Activated naive CD4-positive, alpha-beta T cell treated with anti-CD3 and anti-CD28 coated beads for 36 hours (primary cell): ENCODE data around the gene TEX2. TPM values are rescaled to one million over a fixed set of nuclear protein-coding genes. Genes with fewer than 3 reads are reported as not detected.

Experiments
- CTCF ChIA-PET: fragments of 350-600 bp; sonication (Branson Sonifier 250); formaldehyde crosslinking; loops from one replicate; lab custom pipeline; 2021; ENCODE audit warnings: antibody characterized with exemption; lab: Charles Lee
- DNase-seq: peaks from one replicate; pipeline ENCODE4 v3.0.0-alpha.2; 2020
- H3K27ac Mint-ChIP-seq: one replicate; pipeline ENCODE4 v1.8.0; 2021; ENCODE audit warnings: mild to moderate bottlenecking, mixed read lengths
- H3K27me3 Mint-ChIP-seq: one replicate; pipeline ENCODE4 v1.8.0; 2021; ENCODE audit warnings: low read depth, mixed read lengths
- H3K36me3 Mint-ChIP-seq: one replicate; pipeline ENCODE4 v1.8.0; 2021; ENCODE audit warnings: low read depth, mixed read lengths
- H3K4me1 Mint-ChIP-seq: one replicate; pipeline ENCODE4 v1.8.0; 2021; ENCODE audit warnings: low read depth, mixed read lengths
- H3K4me3 Mint-ChIP-seq: one replicate; pipeline ENCODE4 v1.8.0; 2021; ENCODE audit warnings: mild to moderate bottlenecking, moderate library complexity, mixed read lengths
- H3K9me3 Mint-ChIP-seq: one replicate; pipeline ENCODE4 v1.8.0; 2021; ENCODE audit warnings: mixed read lengths
- intact Hi-C: fragments of 100-400 bp; cut with micrococcal nuclease; formaldehyde crosslinking; loops from one replicate; pipeline ENCODE4 v1.15.1; 2023
- total RNA-seq, 2 experiments: library from RNA; stranded (reverse); gene quantifications; one replicate each; pipeline ENCODE4 v1.2.3, GENCODE V29; 2021

The TEX2 gene
- total RNA-seq, 2 experiments from 2014 or later: 9.2 to 10.6 TPM

DNA sequence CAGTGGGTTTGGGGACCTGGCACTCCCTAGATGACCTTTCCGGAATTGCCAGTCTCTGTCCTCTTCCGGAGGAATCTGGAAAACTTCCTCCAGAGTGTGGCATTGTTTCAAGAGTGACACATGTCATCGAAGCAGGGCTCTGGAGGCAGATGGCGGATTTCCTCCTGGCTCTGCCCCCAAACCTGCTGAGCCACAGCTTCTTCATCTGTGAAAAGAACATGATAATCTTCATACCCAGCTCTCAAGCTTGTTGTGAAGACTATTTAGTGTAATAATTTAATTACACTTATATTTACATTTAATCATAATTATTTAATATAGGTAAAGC is 19.7 kb upstream of the TEX2 start:
- intact Hi-C loops: loop anchor here (1.0 to 5.0 kb wide), 8 partner anchors 19 to 370 kb away; partner anchors contain the start of genes CSHL1, ERN1 and TEX2
- Mint-ChIP-seq H3K4me1 (peaks cover 4% of the 10 kb centered on the region), H3K36me3 (no peaks in the 10 kb centered on the region), H3K27me3 (no peaks in the 10 kb centered on the region), H3K27ac (no peak overlapping the region), H3K4me3 (no peak overlapping the region), H3K9me3 (no peaks in the 10 kb centered on the region)
- CTCF ChIA-PET: interaction anchor here (0.9 to 2.5 kb wide), 14 partner anchors 9 to 254 kb away, joined by 3 to 35 read pairs (median 9); no protein-coding TSS in a partner anchor
- DNase-seq: no peak

DNA sequence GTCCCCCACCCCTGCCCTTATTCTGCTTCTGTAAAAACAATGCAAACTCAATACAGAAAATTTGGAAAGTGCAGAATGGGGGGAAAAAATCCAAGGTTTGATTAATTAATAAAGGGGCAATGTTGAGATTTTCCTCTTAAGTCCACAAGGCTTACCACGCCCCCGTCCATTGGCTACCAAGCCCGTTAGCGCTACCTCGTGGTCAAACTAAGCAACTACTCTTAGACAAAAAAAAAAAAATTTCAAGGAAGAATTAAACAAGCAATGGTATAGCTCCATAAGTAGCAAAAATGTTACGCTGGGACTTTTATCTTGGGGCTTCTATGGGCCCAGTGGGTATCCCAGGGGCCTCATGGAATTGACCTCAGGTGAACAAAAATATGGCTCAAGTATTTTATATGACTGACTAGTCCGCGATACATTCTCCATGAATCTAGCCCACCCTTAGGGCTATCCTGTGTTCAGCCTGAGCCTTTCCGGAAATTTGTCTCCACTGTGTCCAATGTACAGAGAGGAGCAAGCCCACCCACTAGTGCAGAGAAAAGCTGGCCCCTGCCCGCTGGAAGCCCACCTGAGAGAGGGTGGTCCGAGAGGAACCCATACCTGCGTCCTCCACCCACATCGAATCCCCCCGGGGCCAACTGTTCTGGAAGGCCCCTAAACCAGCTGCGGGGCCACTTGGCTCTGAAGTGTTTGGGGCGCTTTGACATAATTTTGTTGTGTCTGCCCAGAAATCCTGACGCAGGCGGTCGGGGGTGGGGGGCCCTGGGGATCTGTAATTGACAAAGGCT is 19.1 kb upstream of the TEX2 start:
- DNase-seq: peak; percentile 67
- Mint-ChIP-seq H3K36me3 (no peaks in the 10 kb centered on the region), H3K9me3 (no peaks in the 10 kb centered on the region), H3K4me3 (no peak overlapping the region), H3K4me1 (peaks cover 4% of the 10 kb centered on the region), H3K27me3 (no peaks in the 10 kb centered on the region), H3K27ac (no peak overlapping the region)
- intact Hi-C loops: loop anchor here (1.0 to 5.0 kb wide), 8 partner anchors 19 to 370 kb away; partner anchors contain the start of genes CSHL1, ERN1 and TEX2
- CTCF ChIA-PET: interaction anchor here (0.6 to 2.5 kb wide), 33 partner anchors 9 to 1021 kb away, joined by 3 to 35 read pairs (median 4); no protein-coding TSS in a partner anchor

GRCh38 chr17:64278614-64279013 is 15.6 kb upstream of the TEX2 start:
- H3K27ac Mint-ChIP-seq: no peak overlapping the region
- intact Hi-C loops: no loop called here
- H3K4me1 Mint-ChIP-seq: peaks cover 4% of the 10 kb centered on the region
- no peak overlapping the region for H3K4me3 Mint-ChIP-seq
- DNase-seq: peak; percentile 54
- no peaks in the 10 kb centered on the region for H3K27me3 Mint-ChIP-seq
- no peaks in the 10 kb centered on the region for H3K36me3 Mint-ChIP-seq
- CTCF ChIA-PET: interaction anchor here (0.6 kb wide), 1 partner anchor 100 kb away, joined by 5 read pairs; no protein-coding TSS in a partner anchor
- H3K9me3 Mint-ChIP-seq: no peaks in the 10 kb centered on the region

GRCh38 chr17:64277831-64278562 is 14.9 kb upstream of the TEX2 start:
- Mint-ChIP-seq H3K4me3 (no peak overlapping the region), H3K36me3 (no peaks in the 10 kb centered on the region), H3K27ac (no peak overlapping the region), H3K27me3 (no peaks in the 10 kb centered on the region), H3K9me3 (no peaks in the 10 kb centered on the region), H3K4me1 (peaks cover 7% of the 10 kb centered on the region)
- no peak for DNase-seq
- CTCF ChIA-PET: interaction anchor here (1.2 kb wide), 1 partner anchor 12 kb away, joined by 3 read pairs; no protein-coding TSS in a partner anchor
- intact Hi-C loops: no loop called here

- H3K4me3 Mint-ChIP-seq: no peak overlapping the region
- no peak overlapping the region for H3K27ac Mint-ChIP-seq
- intact Hi-C loops: no loop called here
- no peaks in the 10 kb centered on the region for H3K9me3 Mint-ChIP-seq
- no peaks in the 10 kb centered on the region for H3K27me3 Mint-ChIP-seq
- peaks cover 8% of the 10 kb centered on the region for H3K4me1 Mint-ChIP-seq
- CTCF ChIA-PET: interaction anchor here (0.7 to 1.2 kb wide), 5 partner anchors 11 to 129 kb away, joined by 3 to 5 read pairs (median 3); no protein-coding TSS in a partner anchor
- no peaks in the 10 kb centered on the region for H3K36me3 Mint-ChIP-seq
- no peak for DNase-seq
Measured at GRCh38 chr17:64276961-64277505, 14.0 kb upstream of the TEX2 start.

GRCh38 chr17:64275016-64275415 is 12.0 kb upstream of the TEX2 start:
- H3K4me3 Mint-ChIP-seq: no peak overlapping the region
- DNase-seq: no peak
- H3K36me3 Mint-ChIP-seq: no peaks in the 10 kb centered on the region
- H3K9me3 Mint-ChIP-seq: peaks cover 7% of the 10 kb centered on the region
- H3K27ac Mint-ChIP-seq: no peak overlapping the region
- H3K4me1 Mint-ChIP-seq: peaks cover 26% of the 10 kb centered on the region
- no peaks in the 10 kb centered on the region for H3K27me3 Mint-ChIP-seq
- intact Hi-C loops: no loop called here
- CTCF ChIA-PET: interaction anchor here (0.8 kb wide), 1 partner anchor 106 kb away, joined by 3 read pairs; no protein-coding TSS in a partner anchor

DNA sequence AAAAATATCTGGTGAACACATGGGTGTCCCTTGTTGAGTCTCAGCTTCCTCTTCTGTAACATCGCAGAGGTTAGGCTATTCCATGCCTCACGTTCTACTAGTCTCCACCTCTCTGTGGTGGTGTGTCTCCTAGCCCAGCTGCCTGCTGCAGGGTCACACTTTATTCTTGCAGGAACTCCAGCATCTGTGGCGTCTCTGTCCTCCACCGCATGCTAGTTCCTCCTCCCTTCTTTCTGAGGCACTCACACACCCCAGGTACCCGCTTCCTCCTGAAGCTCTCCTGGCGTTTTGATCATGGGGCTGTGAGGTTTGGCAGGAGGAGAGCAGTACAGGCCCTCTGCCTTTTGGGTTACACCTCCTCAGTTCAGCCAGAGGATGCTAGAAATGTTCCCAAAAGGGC is 9.9 kb upstream of the TEX2 start:
- H3K36me3 Mint-ChIP-seq: no peaks in the 10 kb centered on the region
- CTCF ChIA-PET: interaction anchor here (1.1 to 2.1 kb wide), 2 partner anchors 9 to 202 kb away, joined by 3 to 11 read pairs; no protein-coding TSS in a partner anchor
- no peak overlapping the region for H3K4me3 Mint-ChIP-seq
- peaks cover 7% of the 10 kb centered on the region for H3K9me3 Mint-ChIP-seq
- H3K4me1 Mint-ChIP-seq: peaks cover 30% of the 10 kb centered on the region
- DNase-seq: no peak
- H3K27me3 Mint-ChIP-seq: peaks cover 2% of the 10 kb centered on the region
- no peak overlapping the region for H3K27ac Mint-ChIP-seq
- intact Hi-C loops: no loop called here

GRCh38 chr17:64270885-64271284 is 7.8 kb upstream of the TEX2 start:
- CTCF ChIA-PET: interaction anchor here (0.5 to 1.9 kb wide), 3 partner anchors 9 to 133 kb away, joined by 3 to 5 read pairs (median 3); no protein-coding TSS in a partner anchor
- Mint-ChIP-seq H3K9me3 (peaks cover 7% of the 10 kb centered on the region), H3K27ac (peak overlapping the region; percentile 7), H3K4me1 (peaks cover 30% of the 10 kb centered on the region), H3K4me3 (peak overlapping the region; percentile 5), H3K36me3 (no peaks in the 10 kb centered on the region), H3K27me3 (peaks cover 2% of the 10 kb centered on the region)
- DNase-seq: peak; percentile 33
- intact Hi-C loops: no loop called here

GRCh38 chr17:64269687-64270649 is 6.9 kb upstream of the TEX2 start:
- CTCF ChIA-PET: interaction anchor here (1.1 to 1.9 kb wide), 2 partner anchors 10 to 12 kb away, joined by 5 read pairs; no protein-coding TSS in a partner anchor
- no peak for DNase-seq
- intact Hi-C loops: no loop called here
- Mint-ChIP-seq H3K36me3 (no peaks in the 10 kb centered on the region), H3K27me3 (peaks cover 2% of the 10 kb centered on the region), H3K4me3 (no peak overlapping the region), H3K4me1 (peaks cover 30% of the 10 kb centered on the region), H3K27ac (no peak overlapping the region), H3K9me3 (peaks cover 7% of the 10 kb centered on the region)

DNA sequence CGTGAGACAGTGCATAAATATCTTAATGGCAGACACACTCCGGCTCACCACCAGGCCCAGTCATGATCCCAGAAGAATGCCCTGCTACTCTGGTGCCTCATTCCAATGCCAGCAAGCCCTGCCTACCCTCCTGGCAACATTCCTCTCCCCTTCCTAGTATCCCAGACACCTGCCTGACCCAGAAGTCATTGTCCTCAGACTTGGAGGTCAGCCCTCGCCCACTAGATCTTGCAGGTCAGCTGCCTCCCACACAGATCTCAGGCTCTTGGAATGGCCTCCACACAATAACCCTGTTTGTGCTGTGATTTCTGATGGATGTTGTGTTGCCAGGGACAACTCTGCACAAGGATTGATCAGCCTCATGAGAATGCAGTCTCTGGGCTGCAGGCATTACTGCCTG is 1.8 kb upstream of the TEX2 start:
- no peak overlapping the region for H3K27ac Mint-ChIP-seq
- H3K27me3 Mint-ChIP-seq: peaks cover 2% of the 10 kb centered on the region
- H3K4me1 Mint-ChIP-seq: peaks cover 42% of the 10 kb centered on the region
- no peak overlapping the region for H3K4me3 Mint-ChIP-seq
- intact Hi-C loops: loop anchor here (5.0 kb wide), 2 partner anchors 63 to 362 kb away; no protein-coding TSS in a partner anchor
- CTCF ChIA-PET: interaction anchor here (0.7 kb wide), 1 partner anchor 16 kb away, joined by 4 read pairs; no protein-coding TSS in a partner anchor
- no peaks in the 10 kb centered on the region for H3K36me3 Mint-ChIP-seq
- H3K9me3 Mint-ChIP-seq: no peaks in the 10 kb centered on the region
- DNase-seq: no peak
